Astrocyte of the spinal cord (primary cell): ENCODE results near the gene BCL2.

Source experiments
- DNase-seq: peaks from one replicate; pipeline ENCODE4 v3.0.0; 2011; ENCODE audit warnings: low read depth, low spot score
- H3K4me3 ChIP-seq: 2 replicates; pipeline ENCODE4 v1.5.1; 2011; ENCODE audit warnings: low read depth, mild to moderate bottlenecking, low read length, moderate library complexity
- CTCF ChIP-seq: IDR thresholded peaks from 2 replicates; pipeline ENCODE4 v1.5.1; 2012; ENCODE audit warnings: low read depth, mild to moderate bottlenecking, low read length, inconsistent platforms
- in situ Hi-C: cut with HindIII; loops from 2 replicates; pipeline ENCODE4 v1.10.0; 2017; ENCODE audit warnings: low sequenced_read_pairs

The BCL2 gene

GRCh38 chr18:63173983-63174382, 145.6 kb downstream of the BCL2 start:
- in situ Hi-C loops = no loop called here
- no peak overlapping the region for H3K4me3 ChIP-seq
- no peak for DNase-seq
- TF ChIP-seq CTCF = no peak

- DNase-seq = no peak
- no peak for TF ChIP-seq CTCF
- H3K4me3 ChIP-seq = no peak overlapping the region
- in situ Hi-C loops = no loop called here
Measured at GRCh38 chr18:63169853-63170252, 149.7 kb downstream of the BCL2 start.

GRCh38 chr18:63168287-63168686, 151.3 kb downstream of the BCL2 start:
- in situ Hi-C loops = no loop called here

GRCh38 chr18:63166142-63166541, 153.4 kb downstream of the BCL2 start:
- in situ Hi-C loops = no loop called here
- no peak overlapping the region for H3K4me3 ChIP-seq
- no peak for TF ChIP-seq CTCF
- no peak for DNase-seq

More at GRCh38 chr18:63168287-63168686, 151.3 kb downstream of the BCL2 start:
- no peak for TF ChIP-seq CTCF
- DNase-seq = no peak
- no peak overlapping the region for H3K4me3 ChIP-seq

GRCh38 chr18:63164396-63164795, 155.2 kb downstream of the BCL2 start:
- in situ Hi-C loops = no loop called here
- no peak for TF ChIP-seq CTCF
- no peak overlapping the region for H3K4me3 ChIP-seq
- no peak for DNase-seq

GRCh38 chr18:63162271-63163014, 157.1 kb downstream of the BCL2 start:
- TF ChIP-seq CTCF = no peak
- no peak for DNase-seq
- H3K4me3 ChIP-seq = no peak overlapping the region
- in situ Hi-C loops = no loop called here
